AG08396 (cell line): ENCODE results near the gene LMBRD1.
"Not testable (repeated sequence)": the region's sequence is repeated elsewhere in the genome, so short reads cannot be mapped to it uniquely, and the experiment has no call there.

Experiments
- DNase-seq: peaks from one replicate; pipeline ENCODE4 v3.0.0; 2012; ENCODE audit warnings: low spot score, mixed read lengths

LMBRD1 gene

DNA sequence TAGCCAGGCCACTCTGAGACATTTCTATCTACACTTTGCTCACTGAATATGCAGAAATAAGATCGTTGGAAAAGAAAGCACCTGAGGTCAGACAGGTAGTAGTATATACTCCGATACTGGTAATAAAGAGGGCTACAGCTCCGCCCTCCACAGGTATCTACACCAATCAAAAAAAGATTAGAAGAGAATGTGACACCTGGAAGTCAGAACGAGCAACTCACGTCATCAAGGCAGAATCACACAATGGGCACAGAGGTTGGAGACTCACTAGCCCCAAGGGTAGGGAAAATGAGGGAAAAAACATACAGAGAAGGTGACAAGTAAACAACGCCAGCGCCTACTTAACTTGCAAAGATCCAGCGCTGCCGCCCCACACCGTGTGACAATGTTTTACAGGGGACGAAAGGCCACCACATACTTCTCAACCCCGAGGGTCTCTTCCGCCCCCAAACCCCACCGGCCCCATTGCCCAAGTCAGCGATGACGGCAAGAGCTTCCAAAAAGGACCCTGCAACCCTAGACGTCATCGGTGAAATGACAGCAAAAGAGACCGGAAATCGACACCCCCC lies 653 bp downstream of the LMBRD1 start:
- DNase-seq: peak; percentile 4

DNA sequence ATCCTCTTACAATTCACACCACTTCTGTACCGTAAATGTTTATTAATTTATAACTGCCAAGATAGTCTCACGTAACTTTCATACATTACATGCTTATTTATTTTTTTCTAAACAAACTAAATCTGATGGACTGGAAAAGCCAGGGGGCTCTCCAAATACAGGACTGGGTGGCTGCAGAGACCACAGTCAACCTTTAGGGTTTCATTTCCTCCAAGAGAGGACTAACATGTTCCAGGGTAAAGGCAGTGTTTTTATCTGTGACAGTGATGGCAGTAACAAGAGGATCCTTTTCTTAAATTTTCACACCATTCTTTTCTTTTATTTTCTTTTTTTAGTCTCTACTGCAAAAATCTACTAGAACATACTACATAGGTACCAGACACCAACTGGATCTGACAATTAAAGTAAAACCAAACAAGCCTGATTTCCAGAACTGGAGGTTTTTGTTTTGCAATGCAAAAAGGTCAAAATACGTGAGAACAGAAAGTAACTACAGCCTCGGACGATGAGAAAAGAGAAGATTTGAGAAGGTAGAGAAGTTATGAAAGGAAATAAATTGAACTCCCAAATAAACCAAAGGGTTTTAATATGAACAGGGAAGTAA lies 1.2 kb downstream of the LMBRD1 start:
- DNase-seq: no peak

DNA sequence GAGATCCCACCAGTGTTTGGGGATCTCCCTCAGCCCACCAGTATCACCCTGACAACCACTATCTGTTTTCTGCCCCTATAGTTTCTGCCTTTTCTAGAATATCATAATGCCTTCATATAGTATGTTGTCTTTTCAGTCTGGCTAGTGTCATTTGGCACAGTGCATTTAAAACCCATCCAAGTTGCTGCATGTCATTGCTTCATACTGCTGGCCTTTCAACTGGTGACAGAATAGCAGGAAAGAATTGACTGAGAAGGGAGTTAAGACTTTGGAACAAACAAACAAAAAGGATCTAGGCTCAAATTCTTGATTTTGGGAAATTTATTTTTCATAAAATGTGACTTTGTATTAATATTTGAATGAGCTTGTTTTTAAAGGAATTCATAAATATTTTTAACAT lies 4.5 kb downstream of the LMBRD1 start:
- no peak for DNase-seq

DNA sequence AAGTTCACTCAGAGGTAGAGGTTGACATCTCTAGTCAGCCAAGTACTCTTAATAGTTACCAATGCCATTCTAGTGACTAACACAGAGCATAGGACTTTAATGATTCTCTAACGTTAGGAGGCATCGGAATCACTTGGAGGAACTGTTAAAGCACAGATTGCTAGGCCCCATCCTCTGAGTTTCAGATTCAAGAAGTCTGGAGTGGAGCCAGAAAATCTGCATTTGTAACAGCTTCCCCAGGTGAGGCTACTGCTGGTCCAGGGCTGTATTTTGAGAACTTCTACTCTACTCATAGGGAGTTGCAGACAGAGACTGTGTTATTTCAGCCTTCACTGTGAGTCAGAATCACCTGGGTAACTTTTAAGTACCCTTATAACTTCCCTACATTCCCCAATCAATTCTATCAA lies 5.7 kb downstream of the LMBRD1 start:
- DNase-seq: peak; percentile 3

DNA sequence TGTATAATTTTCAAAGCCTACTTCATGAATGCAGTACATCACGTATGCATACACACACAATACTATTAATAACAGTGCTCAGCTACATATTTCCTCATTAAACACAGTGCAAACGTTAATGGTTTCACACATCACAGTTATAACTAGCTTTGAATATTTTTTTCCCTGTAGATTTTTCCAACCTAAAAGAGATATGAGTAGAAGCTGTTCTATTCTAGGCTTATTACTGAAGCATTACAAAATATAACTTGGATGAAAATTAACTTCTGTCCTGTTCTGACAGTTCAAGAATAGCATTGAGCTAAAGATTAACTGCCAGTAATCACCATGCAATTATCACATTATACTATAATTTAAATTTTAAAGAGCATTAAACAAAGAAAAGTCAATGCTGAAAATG lies 6.2 kb downstream of the LMBRD1 start:
- DNase-seq: no peak

DNA sequence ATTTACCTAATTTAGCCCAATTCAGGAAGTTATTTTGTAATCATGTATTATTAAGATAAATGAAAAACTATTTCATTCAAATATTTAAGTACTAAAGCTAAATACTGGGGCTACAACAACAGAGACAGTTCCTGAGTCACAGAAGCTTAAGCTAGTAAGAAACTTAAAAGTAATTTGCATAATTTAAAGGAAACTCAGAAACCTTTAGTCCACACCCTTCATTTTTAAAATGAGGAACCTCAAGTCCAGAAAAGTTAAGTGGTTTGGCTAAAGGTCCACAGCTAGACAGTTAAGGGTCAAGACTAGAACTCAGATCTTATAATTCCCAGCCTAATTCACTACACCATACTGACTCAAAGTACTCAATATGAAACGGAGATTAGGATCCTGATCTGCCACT lies 7.2 kb downstream of the LMBRD1 start:
- no peak for DNase-seq

DNA sequence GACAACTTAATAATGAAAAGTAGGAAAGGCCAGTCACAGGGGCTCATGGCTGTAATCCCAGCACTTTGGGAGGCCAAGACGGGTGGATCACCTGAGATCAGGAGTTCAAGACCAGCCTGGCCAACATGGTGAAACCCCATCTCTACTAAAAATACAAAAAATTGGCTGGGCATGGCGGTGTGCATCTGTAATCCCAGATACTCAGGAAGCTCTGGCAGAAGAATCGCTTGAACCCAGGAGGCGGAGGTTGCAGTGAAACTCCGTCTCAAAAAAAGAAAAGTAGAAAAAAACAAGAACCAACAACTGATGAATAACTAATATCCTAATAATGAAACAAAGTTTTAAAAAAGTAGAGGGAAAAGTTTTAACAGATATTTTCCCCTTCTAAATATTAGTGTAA lies 9.4 kb downstream of the LMBRD1 start:
- not testable (repeated sequence) for DNase-seq

DNA sequence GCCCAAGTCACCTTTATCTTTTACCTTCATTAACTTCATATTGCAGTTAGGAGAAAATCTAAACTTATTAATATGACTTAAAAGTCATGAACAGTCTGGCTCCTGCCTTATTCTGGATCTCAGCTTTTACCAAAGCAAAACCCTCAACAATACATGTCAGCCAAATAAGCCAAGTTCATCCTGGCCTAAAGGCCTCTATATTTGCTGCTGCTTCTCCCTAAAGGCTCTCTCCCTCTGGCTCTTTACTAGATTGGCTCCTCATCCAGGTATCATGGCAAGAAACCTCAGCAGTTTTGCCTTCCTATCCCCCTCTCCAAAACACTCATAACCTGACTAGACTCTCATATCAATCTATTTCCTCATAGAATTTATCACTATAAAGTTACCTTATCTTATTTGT lies 11.1 kb downstream of the LMBRD1 start:
- no peak for DNase-seq

DNA sequence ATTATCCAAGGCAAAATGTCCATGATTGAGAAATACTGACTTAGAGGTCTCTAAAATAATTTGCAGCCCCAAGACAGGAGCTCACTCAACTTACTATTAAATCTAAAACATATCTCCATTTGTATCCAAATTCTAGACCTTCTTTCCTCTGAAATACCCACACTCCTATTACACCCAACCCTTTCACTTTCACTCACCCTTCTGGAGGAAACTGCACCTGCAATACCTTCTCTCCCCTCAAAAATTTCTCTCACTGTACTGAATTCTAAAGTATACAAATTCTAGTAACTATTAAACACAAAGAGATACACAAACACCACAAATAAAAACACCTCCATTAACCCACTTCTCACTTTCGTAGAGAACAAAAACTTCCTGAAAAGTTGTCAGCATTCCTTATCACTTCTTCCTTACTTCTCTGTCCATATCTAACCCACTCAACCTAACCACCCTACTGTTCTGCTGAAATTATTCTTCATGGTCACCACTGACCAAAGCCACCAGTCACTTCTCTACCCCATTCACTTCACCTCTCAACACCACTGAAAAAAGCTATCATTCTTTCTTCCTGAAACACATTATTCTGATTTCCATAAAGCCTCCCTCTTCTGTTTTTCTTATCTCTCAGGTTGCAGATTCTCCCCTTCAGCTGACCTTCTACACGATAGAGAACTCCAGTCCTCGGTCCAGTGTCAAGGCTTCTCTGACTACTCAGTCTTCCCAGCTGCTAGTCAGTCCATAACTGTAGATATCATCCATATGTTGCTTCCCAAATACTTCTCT lies 12.0 kb downstream of the LMBRD1 start:
- no peak for DNase-seq

DNA sequence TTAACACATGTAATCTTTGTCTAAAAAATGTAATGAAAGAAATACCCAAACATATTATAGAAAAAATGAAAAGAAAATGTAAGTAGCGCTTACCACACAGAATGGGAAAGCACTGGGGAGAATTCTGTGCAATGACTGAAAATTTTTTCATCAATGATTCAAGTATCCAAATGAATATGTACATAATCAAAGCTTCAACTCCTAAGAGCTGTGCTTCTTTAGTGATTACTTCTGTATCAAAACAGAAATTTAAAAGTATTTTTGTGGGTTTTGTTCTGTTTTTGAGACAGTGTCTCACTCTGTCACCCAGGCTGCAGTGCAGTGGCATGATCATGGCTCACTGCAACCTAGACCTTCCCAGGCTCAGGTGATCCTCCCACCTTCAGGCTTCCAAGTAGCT lies 13.7 kb downstream of the LMBRD1 start:
- DNase-seq: no peak

DNA sequence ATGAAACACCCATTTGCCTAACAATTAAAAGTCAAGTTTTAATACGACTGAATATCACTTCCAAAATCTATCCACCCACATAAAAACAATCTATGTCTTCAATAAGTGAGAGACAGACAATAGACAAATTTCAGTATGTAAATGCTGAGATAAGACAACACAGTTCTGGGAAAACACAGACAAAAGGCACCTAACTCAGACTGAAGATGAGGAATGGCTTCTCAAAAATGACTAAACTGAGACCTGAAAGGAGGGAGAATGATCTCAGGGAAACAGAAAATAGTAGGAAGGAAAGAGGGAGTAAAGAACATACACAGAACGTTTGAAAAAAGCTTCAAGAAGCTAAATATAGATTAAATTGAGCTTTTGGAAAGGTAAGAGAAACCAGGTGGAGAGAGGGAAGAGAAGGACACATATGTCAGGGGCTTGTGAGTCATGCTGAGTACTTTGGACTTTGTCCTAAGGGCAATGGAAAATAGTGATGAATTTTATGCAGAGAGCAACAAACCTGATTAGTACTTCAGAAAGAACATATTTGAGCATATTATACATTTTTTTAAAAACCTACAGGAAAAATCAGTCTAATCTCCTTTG lies 16.1 kb downstream of the LMBRD1 start:
- DNase-seq: no peak

DNA sequence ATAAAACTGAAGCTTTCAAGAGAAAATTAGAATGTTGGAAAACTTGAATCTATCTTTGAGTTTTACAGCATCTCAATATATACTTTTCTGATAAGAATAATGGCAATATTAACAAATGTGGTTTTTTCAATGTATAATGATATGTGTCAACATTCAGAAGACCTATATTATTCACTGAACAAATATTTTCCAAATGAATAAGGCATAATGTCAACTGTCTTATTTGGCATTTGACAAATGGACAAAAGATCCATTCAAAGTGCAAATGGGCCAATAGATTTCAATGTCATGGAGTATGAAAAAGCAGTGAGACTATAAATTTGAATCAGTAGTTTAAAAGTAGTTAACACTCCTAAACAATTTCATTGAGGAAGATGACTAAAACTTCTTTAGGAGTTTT lies 20.9 kb downstream of the LMBRD1 start:
- no peak for DNase-seq

DNA sequence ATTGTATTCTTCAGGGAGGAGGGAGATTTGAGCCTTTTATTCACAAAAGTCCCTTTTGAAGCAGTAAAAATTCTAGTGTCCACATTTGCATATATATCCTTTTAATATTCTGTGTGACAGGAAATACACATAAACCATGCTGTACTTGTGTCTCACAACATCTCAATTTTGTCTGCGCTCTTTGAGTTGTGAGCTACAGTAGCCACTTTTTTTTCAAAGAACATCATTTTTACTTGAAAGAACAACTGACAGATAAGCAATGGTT lies 21.3 kb downstream of the LMBRD1 start:
- DNase-seq: no peak

DNA sequence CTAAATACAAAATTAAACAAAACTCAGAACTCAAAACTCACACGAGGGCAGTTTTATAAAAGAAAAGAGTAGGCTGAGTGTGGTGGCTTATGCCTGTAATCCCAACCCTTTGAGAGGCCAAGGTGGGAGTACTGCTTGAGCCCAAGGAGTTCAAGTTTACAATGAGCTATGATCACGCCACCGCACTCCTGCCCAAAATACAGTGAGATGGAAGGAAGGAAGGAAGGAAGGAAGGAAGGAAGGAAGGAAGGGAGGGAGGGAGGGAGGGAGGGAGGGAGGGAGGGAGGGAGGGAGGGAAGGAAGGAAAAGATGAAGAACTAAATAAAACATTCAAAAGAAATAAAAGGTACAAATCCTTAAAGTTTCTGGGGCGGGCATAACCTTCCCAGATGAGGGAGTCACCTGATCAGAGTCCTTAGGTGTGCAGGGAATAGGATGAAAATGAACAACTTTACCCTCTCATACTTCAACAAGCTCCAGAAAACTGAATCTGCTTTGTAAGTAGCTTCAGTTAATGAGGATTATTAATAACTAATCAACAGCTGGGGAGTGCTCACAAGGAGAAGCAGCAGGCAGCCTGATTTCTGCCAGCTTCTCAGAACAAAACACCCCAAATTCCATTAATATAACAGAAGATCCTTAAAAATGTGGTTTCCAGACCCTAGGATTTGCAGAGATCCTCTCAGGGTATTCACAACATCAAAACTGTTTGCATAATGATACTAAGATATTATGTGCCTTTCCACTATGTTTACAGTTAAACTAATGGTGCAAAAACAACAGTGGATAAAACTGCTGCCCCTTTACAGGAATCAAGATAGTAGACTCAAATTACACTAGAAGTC lies 21.8 kb downstream of the LMBRD1 start:
- DNase-seq: no peak

DNA sequence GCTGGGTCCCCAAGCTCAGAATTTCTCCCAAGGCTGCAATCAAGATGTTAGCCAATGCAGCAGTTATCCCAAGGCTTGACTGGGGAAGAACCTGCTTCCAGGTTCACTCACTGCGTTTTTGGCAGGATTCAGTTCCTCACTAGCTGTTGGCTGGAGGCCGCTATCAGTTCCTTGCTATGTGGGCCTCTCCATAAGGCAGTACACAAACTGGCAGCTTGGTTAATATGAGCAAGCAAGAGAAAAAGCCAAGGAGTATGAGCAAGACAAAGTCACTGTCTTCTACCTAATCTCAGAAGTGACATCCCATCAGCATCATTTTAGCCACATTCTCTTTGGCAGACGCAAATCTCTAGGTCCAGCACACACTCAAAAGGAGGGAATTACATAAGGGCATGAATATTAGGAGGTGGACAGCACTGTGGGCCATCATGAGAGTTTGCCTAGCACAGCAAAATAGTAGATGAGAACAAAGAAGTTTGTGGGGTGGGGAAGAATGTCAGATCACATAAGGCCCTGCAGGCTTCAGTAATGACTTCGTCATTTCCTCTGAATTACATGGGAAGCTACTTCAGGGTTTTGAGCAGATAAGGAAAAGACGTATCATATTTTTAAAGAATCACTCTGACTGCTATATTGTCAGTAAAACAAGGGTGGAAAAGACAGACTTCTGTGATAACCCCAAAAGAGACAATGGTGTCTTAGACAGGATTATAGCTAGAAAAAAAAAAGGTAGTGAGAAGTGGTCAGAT lies 25.5 kb downstream of the LMBRD1 start:
- no peak for DNase-seq

DNA sequence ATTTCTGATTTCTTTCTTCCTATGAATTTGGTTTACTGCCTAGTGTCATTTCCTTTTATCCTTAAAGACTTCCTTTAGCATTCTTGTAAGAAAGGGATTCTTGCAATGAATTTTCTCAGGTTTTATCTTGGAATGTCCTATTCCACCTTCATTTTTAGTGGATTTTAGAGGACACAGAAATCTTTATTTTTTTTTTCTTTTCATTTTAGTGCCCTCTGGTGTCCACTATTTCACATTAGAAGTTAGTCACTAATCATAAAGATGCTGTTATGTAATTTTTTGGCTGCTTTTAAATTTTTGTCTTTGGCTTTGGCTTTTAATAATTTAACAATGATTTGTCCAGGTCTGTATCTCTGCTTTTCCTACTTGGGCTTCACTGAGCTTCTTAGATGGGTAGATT lies 28.1 kb downstream of the LMBRD1 start:
- no peak for DNase-seq

DNA sequence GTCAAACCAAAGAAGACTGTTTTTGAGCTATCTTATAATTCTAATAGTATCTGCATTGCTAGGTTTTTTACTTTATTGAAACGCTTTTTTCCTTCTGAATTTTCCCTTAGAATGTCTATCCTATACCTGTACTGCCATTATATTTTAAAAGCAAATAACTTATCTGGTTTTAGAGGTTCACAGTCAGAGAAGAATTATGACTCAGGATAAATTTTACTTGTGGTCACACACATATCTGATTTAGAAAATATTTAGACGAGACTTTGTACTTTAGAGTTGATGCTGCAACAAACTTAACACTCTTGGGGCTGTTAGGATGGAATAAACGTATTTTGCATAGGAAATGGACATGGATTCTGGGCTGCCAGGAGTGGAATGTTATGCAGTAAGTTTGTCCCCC lies 33.0 kb downstream of the LMBRD1 start:
- no peak for DNase-seq

DNA sequence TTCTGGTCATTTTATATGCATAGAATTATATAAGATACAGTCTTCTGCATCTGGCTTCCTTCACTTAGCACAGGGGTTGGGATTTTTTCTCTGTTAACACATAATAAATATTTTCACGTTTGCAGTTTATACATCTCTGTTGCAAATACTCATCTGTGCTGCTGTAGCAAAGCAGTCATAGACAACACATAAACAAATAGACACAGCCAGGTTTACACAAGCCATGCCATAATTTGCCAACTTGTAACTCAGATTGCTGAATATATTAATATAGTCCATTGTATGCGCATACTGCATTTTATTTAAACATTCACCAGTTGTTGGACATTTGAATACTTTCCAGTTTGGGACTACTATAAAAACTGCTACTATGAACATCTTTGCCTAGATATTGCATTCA lies 35.0 kb downstream of the LMBRD1 start:
- no peak for DNase-seq

DNA sequence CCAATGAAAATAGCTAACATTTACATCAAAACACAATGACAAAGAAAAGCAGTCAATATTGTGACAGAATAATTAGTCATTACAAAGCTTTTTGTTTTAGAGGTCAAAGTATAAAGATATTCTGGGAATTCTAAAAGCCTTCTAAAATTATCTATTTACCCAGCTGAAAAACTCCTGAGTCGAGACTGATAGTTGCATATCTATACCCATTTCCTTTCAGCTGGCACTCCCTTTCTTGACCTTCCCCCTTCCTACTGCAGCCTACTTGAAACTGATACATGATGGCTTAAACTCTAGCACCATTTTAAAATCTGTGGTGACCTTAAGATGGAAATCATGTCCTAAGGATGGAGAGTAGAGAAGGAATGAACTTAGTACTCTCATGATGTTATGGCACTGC lies 38.6 kb downstream of the LMBRD1 start:
- no peak for DNase-seq

DNA sequence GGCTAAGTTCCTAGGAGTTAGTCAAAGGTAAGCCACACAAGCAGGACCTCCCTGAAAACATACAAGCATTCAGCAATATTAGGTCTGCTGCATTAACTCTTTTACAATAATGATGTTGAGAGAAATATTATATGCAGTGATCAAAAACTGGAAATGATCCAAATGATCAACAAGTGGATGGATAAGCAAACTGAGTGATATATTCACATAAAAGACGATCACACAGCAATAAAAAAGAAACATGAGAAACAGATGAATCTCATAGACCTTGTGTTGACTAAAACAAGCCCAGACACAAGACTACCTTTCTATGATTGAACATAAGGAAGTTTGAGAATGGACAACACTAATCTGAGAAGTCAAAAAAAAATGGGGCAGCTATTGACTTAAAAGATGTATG lies 39.9 kb downstream of the LMBRD1 start:
- DNase-seq: no peak

DNA sequence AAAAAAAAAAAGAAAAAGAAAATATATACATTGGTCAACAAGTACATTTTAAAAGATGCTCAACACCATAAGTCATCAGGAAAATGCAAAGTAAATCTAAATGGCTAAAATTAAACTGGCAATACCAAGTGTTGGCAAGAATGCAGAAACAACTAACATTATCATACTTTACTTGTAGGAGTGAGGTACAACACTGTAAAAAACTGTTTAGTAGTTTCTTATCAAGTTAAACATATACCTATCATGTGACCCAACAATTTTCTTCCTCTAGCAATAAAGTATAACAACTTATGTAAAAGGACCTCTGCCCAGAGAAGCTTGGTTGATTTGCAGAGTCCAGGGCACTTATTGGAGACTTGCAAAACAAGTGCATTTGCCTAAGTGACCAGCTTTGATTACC lies 40.4 kb downstream of the LMBRD1 start:
- no peak for DNase-seq

DNA sequence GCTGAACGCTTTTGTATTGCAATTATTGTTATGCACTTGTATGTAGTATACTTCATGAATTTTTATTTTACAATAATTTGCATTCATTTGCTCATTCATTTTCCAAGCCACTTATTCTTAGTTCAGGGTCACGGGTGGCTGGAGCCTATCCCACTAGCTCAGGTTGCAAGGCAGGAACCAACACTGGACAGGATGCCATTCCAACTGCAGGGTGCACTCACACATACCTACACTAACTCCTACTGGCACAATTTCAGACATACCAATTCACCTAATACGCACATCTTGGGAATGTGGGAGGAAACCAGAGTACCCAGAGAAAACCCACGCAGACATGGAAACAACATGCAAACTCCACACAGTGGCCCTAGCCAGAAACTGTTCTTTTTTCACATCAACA lies 61.8 kb downstream of the LMBRD1 start:
- DNase-seq: no peak
